T-helper 2 cell treated with Interferon-gamma antibody and Interleukin-4, amounts not matched to agents 5 μg/mL and 100 μg/mL, for 36 hours (primary cell): ENCODE results near the gene MBOAT2.

ENCODE experiments used
- DNase-seq: peaks from one replicate; pipeline ENCODE4 v3.0.0; 2021; ENCODE audit warnings: low spot score
- H3K27ac Mint-ChIP-seq: one replicate; pipeline ENCODE4 v1.8.0; 2021; ENCODE audit warnings: mild to moderate bottlenecking, mixed read lengths
- H3K27me3 Mint-ChIP-seq: one replicate; pipeline ENCODE4 v1.8.0; 2021; ENCODE audit warnings: low read depth, mixed read lengths
- H3K36me3 Mint-ChIP-seq: one replicate; pipeline ENCODE4 v1.8.0; 2021; ENCODE audit warnings: low read depth, mixed read lengths
- H3K4me1 Mint-ChIP-seq: one replicate; pipeline ENCODE4 v1.8.0; 2021; ENCODE audit warnings: low read depth, mixed read lengths
- H3K4me3 Mint-ChIP-seq: one replicate; pipeline ENCODE4 v1.8.0; 2022; ENCODE audit warnings: mild to moderate bottlenecking, moderate library complexity, mixed read lengths
- H3K9me3 Mint-ChIP-seq: one replicate; pipeline ENCODE4 v1.8.0; 2021; ENCODE audit warnings: mixed read lengths

MBOAT2 gene

DNA sequence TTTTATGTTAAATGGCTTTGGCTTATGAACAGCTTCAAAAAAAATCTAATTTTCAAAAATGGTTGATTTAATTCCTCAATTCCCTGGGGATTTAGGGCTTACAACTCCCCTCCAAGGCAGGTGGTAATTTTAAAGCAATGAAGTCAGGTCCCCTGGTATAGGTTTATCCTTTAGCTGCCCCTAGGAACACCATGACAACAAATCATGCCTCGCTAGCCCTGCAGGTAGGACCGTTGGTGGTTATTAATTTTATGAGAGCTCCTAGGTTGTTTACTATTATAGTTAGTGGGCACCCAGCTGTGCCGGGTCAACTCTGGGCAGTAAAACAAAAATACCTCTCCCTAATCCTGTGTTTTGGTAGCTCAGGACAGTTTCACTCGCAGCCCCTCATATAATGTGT is 26.2 kb upstream of the MBOAT2 start:
- Mint-ChIP-seq H3K4me3 (no peak overlapping the region), H3K36me3 (no peaks in the 10 kb centered on the region), H3K27ac (no peak overlapping the region), H3K27me3 (peaks cover 42% of the 10 kb centered on the region), H3K4me1 (peaks cover 18% of the 10 kb centered on the region), H3K9me3 (no peaks in the 10 kb centered on the region)
- DNase-seq: no peak

- no peaks in the 10 kb centered on the region for H3K9me3 Mint-ChIP-seq
- no peak for DNase-seq
- H3K27me3 Mint-ChIP-seq: peaks cover 41% of the 10 kb centered on the region
- no peak overlapping the region for H3K27ac Mint-ChIP-seq
- H3K4me1 Mint-ChIP-seq: peaks cover 5% of the 10 kb centered on the region
- H3K36me3 Mint-ChIP-seq: no peaks in the 10 kb centered on the region
- no peak overlapping the region for H3K4me3 Mint-ChIP-seq
These were observed 24.4 kb upstream of the MBOAT2 start for GRCh38 chr2:9027884-9028283.

GRCh38 chr2:9025746-9026145 is 22.3 kb upstream of the MBOAT2 start:
- H3K9me3 Mint-ChIP-seq: no peaks in the 10 kb centered on the region
- H3K36me3 Mint-ChIP-seq: no peaks in the 10 kb centered on the region
- no peak overlapping the region for H3K4me3 Mint-ChIP-seq
- H3K27ac Mint-ChIP-seq: no peak overlapping the region
- no peak for DNase-seq
- H3K27me3 Mint-ChIP-seq: peaks cover 21% of the 10 kb centered on the region
- no peaks in the 10 kb centered on the region for H3K4me1 Mint-ChIP-seq

DNA sequence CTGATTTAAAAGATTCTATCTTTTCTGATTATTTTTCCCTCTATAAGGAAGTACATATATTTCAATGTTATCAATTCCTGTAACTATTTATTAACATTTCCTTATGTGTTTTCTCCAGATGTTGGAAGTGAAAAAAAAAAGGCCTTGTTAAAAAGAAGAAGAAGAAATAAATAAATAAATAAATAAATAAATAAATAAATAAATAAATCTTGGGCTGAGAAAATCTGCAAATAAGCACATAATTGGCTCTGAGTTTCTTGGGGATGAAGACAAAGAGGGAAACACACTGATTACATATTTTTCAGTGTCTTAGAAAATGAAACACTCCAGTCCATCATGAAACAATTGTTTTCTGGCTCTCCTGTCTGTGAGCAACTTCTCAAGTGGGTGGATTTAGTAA is 21.1 kb upstream of the MBOAT2 start:
- H3K27me3 Mint-ChIP-seq: peaks cover 16% of the 10 kb centered on the region
- no peaks in the 10 kb centered on the region for H3K36me3 Mint-ChIP-seq
- no peaks in the 10 kb centered on the region for H3K4me1 Mint-ChIP-seq
- no peak for DNase-seq
- H3K4me3 Mint-ChIP-seq: no peak overlapping the region
- H3K9me3 Mint-ChIP-seq: no peaks in the 10 kb centered on the region
- no peak overlapping the region for H3K27ac Mint-ChIP-seq

- H3K27ac Mint-ChIP-seq: no peak overlapping the region
- DNase-seq: no peak
- no peak overlapping the region for H3K4me3 Mint-ChIP-seq
- H3K27me3 Mint-ChIP-seq: peaks cover 16% of the 10 kb centered on the region
- no peaks in the 10 kb centered on the region for H3K36me3 Mint-ChIP-seq
- H3K4me1 Mint-ChIP-seq: no peaks in the 10 kb centered on the region
- no peaks in the 10 kb centered on the region for H3K9me3 Mint-ChIP-seq
These were observed 18.2 kb upstream of the MBOAT2 start for GRCh38 chr2:9021563-9022211.

DNA sequence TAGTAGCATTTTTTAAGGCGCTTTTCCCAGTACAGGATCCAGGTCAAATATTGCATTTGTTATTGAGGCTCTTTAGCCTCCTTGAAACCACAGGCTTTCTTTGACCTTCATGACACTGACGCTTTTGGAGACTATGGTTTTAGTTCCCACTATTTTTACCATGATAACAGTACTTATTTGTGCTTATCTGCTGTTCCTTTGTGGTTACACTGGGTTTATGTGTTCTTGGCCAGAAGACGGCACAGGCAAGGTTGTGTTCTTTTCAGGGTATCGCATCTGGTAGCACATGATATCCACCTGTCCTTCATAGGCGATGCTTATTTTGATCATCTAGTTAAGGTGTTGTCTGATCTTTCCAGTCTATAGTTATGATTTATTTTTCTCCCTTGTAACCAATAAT is 16.8 kb upstream of the MBOAT2 start:
- no peak for DNase-seq
- Mint-ChIP-seq H3K27me3 (peaks cover 22% of the 10 kb centered on the region), H3K4me1 (no peaks in the 10 kb centered on the region), H3K36me3 (no peaks in the 10 kb centered on the region), H3K4me3 (no peak overlapping the region), H3K9me3 (no peaks in the 10 kb centered on the region), H3K27ac (no peak overlapping the region)

DNA sequence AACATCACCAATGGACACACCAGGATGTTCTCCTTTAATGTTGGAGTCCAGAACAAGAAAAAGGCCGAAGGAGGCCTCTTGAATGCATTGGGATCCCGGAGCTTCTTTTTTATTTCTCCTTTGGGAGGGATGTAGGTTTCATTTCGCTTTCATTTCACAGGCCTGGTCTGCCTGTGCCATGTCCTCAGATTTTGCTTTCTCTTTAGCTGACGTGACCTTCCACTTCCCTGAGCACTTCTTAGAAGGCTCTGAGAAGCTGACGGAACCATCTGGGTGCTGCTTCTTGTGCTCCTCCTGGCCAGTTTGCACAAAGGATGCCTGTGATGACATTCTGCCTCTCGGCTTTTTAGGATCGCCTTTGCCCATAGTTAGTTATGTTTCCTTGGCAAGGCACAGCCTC is 15.1 kb upstream of the MBOAT2 start:
- no peaks in the 10 kb centered on the region for H3K9me3 Mint-ChIP-seq
- H3K4me3 Mint-ChIP-seq: no peak overlapping the region
- no peaks in the 10 kb centered on the region for H3K4me1 Mint-ChIP-seq
- H3K36me3 Mint-ChIP-seq: no peaks in the 10 kb centered on the region
- no peak for DNase-seq
- peaks cover 26% of the 10 kb centered on the region for H3K27me3 Mint-ChIP-seq
- H3K27ac Mint-ChIP-seq: no peak overlapping the region

- peaks cover 28% of the 10 kb centered on the region for H3K27me3 Mint-ChIP-seq
- H3K4me1 Mint-ChIP-seq: no peaks in the 10 kb centered on the region
- H3K9me3 Mint-ChIP-seq: no peaks in the 10 kb centered on the region
- no peak for DNase-seq
- no peak overlapping the region for H3K4me3 Mint-ChIP-seq
- H3K27ac Mint-ChIP-seq: no peak overlapping the region
- no peaks in the 10 kb centered on the region for H3K36me3 Mint-ChIP-seq
These were observed 14.6 kb upstream of the MBOAT2 start for GRCh38 chr2:9018109-9018508.

GRCh38 chr2:9017411-9017810 is 13.9 kb upstream of the MBOAT2 start:
- no peak overlapping the region for H3K4me3 Mint-ChIP-seq
- H3K36me3 Mint-ChIP-seq: no peaks in the 10 kb centered on the region
- DNase-seq: no peak
- H3K27ac Mint-ChIP-seq: no peak overlapping the region
- H3K4me1 Mint-ChIP-seq: no peaks in the 10 kb centered on the region
- no peaks in the 10 kb centered on the region for H3K9me3 Mint-ChIP-seq
- H3K27me3 Mint-ChIP-seq: peaks cover 34% of the 10 kb centered on the region

- H3K4me3 Mint-ChIP-seq: no peak overlapping the region
- peaks cover 40% of the 10 kb centered on the region for H3K27me3 Mint-ChIP-seq
- no peak overlapping the region for H3K27ac Mint-ChIP-seq
- no peaks in the 10 kb centered on the region for H3K4me1 Mint-ChIP-seq
- DNase-seq: no peak
- no peaks in the 10 kb centered on the region for H3K36me3 Mint-ChIP-seq
- no peaks in the 10 kb centered on the region for H3K9me3 Mint-ChIP-seq
These were observed 12.5 kb upstream of the MBOAT2 start for GRCh38 chr2:9015998-9016397.

DNA sequence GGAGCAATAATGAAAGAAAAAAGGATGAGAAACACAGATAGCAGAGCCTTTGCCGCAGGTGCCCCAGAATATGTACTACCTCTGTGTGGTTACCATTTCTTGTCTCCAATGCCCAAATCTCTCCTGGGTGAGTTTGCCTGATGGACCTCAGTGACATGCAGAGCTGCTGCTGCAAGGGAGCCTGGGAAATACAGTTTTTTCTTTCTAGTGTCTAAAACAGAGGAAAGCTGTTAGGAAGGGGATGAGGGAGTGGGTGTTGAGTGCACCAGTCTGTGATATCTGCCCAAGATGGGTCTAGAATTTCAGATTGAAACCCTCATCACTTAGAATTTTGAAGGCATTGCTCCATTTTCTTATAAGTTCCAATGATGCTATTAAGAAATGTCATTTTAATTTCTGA is 9.9 kb upstream of the MBOAT2 start:
- H3K36me3 Mint-ChIP-seq: no peaks in the 10 kb centered on the region
- no peaks in the 10 kb centered on the region for H3K9me3 Mint-ChIP-seq
- H3K4me3 Mint-ChIP-seq: no peak overlapping the region
- H3K27me3 Mint-ChIP-seq: peaks cover 46% of the 10 kb centered on the region
- no peaks in the 10 kb centered on the region for H3K4me1 Mint-ChIP-seq
- no peak overlapping the region for H3K27ac Mint-ChIP-seq
- no peak for DNase-seq

DNA sequence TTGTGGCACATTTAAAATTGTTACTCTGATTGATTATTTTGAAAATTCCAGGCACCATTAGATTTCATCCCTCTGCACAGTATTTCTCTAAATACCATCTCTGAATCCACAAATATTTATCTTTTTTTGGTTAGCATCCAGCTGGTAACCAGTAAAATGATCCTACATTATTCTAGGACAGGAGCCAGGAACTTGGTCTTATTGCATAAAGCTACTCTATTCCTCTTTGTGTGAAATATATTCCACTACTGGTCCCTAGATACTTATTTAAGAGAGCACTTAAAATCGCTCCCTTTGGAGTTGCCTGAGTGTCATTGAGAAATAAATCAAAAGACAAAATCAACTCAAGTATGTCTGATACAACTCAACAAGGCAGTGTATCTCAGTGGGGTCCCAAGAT is 7.4 kb upstream of the MBOAT2 start:
- Mint-ChIP-seq H3K4me1 (no peaks in the 10 kb centered on the region), H3K27me3 (peaks cover 36% of the 10 kb centered on the region), H3K9me3 (no peaks in the 10 kb centered on the region), H3K27ac (no peak overlapping the region), H3K4me3 (no peak overlapping the region), H3K36me3 (no peaks in the 10 kb centered on the region)
- no peak for DNase-seq

DNA sequence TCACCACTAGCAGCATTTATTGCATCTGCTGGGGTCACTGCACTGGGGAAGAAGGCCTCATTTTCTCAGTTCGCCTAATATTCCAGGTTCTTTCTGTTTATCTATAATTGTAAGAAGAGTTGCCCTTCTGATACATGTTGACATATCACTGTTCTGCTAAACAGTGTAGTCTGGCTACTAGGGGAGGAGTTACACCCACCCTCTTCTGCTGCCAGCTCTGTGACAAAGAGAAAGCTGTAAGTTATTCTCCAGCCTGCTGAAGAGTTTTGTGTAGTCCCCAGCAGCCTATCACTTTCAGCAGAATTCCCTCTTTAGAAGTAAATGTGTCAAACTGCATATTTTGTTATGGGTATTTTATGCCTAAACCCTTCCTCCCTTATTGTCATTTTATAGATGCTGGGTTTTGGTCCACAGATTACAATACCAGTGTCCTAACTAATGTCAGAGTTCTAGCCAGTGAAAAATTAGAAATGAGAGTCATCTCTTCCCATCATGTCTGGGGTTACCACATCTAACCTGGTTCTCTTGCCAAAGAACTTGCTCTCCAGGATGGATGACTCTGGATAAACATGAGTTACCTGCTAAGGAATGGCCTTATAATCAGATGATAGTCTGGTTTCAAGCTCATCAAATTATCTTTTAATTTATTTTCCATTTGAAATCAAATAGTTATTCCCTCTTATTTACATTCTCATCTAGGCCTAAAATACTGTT is 5.6 kb upstream of the MBOAT2 start:
- H3K27ac Mint-ChIP-seq: no peak overlapping the region

DNA sequence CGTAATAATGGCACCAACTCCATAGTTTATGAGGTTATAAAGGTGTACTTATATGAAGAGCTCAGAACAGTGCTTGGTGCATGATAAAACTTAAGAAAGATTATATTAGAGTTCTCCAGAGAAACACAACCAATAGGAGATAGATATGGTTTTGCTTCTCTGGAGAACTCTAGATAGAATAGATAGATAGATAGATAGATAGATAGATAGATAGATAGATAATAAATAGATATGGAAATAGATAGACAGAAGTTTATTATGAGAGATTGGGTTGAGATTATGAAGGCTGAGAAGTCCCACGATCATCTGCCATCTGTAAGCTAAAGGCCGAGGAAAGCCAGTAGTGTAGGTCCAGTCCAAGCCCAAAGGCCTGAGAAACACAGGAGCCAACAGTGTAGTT is 2.9 kb upstream of the MBOAT2 start:
- H3K4me3 Mint-ChIP-seq: no peak overlapping the region
- H3K27ac Mint-ChIP-seq: no peak overlapping the region
- H3K36me3 Mint-ChIP-seq: no peaks in the 10 kb centered on the region
- peaks cover 5% of the 10 kb centered on the region for H3K4me1 Mint-ChIP-seq
- H3K9me3 Mint-ChIP-seq: no peaks in the 10 kb centered on the region
- DNase-seq: no peak
- H3K27me3 Mint-ChIP-seq: peaks cover 21% of the 10 kb centered on the region

More for the DNA sequence above, 5.6 kb upstream of the MBOAT2 start:
- Mint-ChIP-seq H3K27me3 (peaks cover 28% of the 10 kb centered on the region), H3K36me3 (no peaks in the 10 kb centered on the region), H3K9me3 (no peaks in the 10 kb centered on the region), H3K4me3 (no peak overlapping the region), H3K4me1 (peaks cover 1% of the 10 kb centered on the region)
- no peak for DNase-seq
